ENCODE measurements around the gene BRIP1.
"Not testable (repeated sequence)": the region's sequence is repeated elsewhere in the genome, so short reads cannot be mapped to it uniquely, and the experiment has no call there.

Gene BRIP1

GRCh38 chr17:61722398-61722797, 140.9 kb downstream of the BRIP1 start:
- no peak for DNase-seq

- DNase-seq, result no peak
Observed at GRCh38 chr17:61720016-61720795, 143.1 kb downstream of the BRIP1 start.

GRCh38 chr17:61719220-61719619, 144.1 kb downstream of the BRIP1 start:
- DNase-seq, result not testable (repeated sequence)

- no peak for DNase-seq
Observed at GRCh38 chr17:61718022-61718421, 145.3 kb downstream of the BRIP1 start.

- DNase-seq, result no peak
Observed at GRCh38 chr17:61717352-61717751, 146.0 kb downstream of the BRIP1 start.

GRCh38 chr17:61716225-61716829, 147.0 kb downstream of the BRIP1 start:
- DNase-seq, result no peak

- no peak for DNase-seq
Observed at GRCh38 chr17:61715348-61715747, 148.0 kb downstream of the BRIP1 start.

- DNase-seq, result no peak
Observed at GRCh38 chr17:61714300-61714699, 149.0 kb downstream of the BRIP1 start.

GRCh38 chr17:61713035-61713434, 150.3 kb downstream of the BRIP1 start:
- DNase-seq, result no peak

- DNase-seq, result no peak
Observed at GRCh38 chr17:61710546-61710945, 152.8 kb downstream of the BRIP1 start.

GRCh38 chr17:61709567-61709966, 153.8 kb downstream of the BRIP1 start:
- no peak for DNase-seq

- no peak for DNase-seq
Observed at GRCh38 chr17:61704935-61705449, 158.3 kb downstream of the BRIP1 start.

GRCh38 chr17:61702450-61702849, 160.9 kb downstream of the BRIP1 start:
- DNase-seq, result no peak

- DNase-seq, result no peak
Observed at GRCh38 chr17:61701978-61702377, 161.3 kb downstream of the BRIP1 start.

GRCh38 chr17:61701334-61701733, 162.0 kb downstream of the BRIP1 start:
- no peak for DNase-seq

GRCh38 chr17:61700252-61700651, 163.1 kb downstream of the BRIP1 start:
- no peak for DNase-seq

GRCh38 chr17:61699694-61700093, 163.6 kb downstream of the BRIP1 start:
- no peak for DNase-seq

GRCh38 chr17:61699032-61699431, 164.3 kb downstream of the BRIP1 start:
- no peak for DNase-seq

- no peak for DNase-seq
Observed at GRCh38 chr17:61698244-61698643, 165.1 kb downstream of the BRIP1 start.

GRCh38 chr17:61695779-61696337, 167.5 kb downstream of the BRIP1 start:
- no peak for DNase-seq

- no peak for DNase-seq
Observed at GRCh38 chr17:61694095-61694494, 169.2 kb downstream of the BRIP1 start.

GRCh38 chr17:61689610-61690180, 173.6 kb downstream of the BRIP1 start:
- DNase-seq, result no peak

- DNase-seq, result no peak
Observed at GRCh38 chr17:61687769-61688168, 175.6 kb downstream of the BRIP1 start.

GRCh38 chr17:61686113-61686512, 177.2 kb downstream of the BRIP1 start:
- DNase-seq, result no peak
